H9 (cell line): ENCODE measurements around the gene TMPRSS3. TPM values are rescaled to one million over a fixed set of nuclear protein-coding genes. Genes with fewer than 3 reads are reported as not detected.

ENCODE experiments used
- DNase-seq: peaks from one replicate; pipeline ENCODE4 v3.0.0-alpha.2; 2017
- H2AFZ ChIP-seq: one replicate; pipeline ENCODE4 v1.6.1; 2013; ENCODE audit warnings: mild to moderate bottlenecking, low read length, control low read depth, moderate library complexity
- H2AK5ac ChIP-seq: 2 replicates; pipeline ENCODE4 v1.6.1; 2013; ENCODE audit warnings: low read length, control low read depth, mixed read lengths; ENCODE audit not compliant: insufficient read length
- H2BK120ac ChIP-seq: one replicate; pipeline ENCODE4 v1.6.1; 2013; ENCODE audit warnings: low read depth, mild to moderate bottlenecking, low read length, control low read depth, inconsistent platforms; ENCODE audit not compliant: poor library complexity, severe bottlenecking
- H2BK12ac ChIP-seq: 2 replicates; pipeline ENCODE4 v1.6.1; 2013; ENCODE audit warnings: low read length, control low read depth, mixed read lengths, low read depth; ENCODE audit not compliant: insufficient read length
- H2BK15ac ChIP-seq: 2 replicates; pipeline ENCODE4 v1.6.1; 2013; ENCODE audit warnings: low read depth, low read length, control low read depth
- H2BK20ac ChIP-seq: one replicate; pipeline ENCODE4 v1.6.1; 2013; ENCODE audit warnings: low read depth, mild to moderate bottlenecking, low read length, control low read depth, inconsistent platforms; ENCODE audit not compliant: poor library complexity, severe bottlenecking
- H2BK5ac ChIP-seq: 2 replicates; pipeline ENCODE4 v1.6.1; 2013; ENCODE audit warnings: low read length, control low read depth, mixed read lengths; ENCODE audit not compliant: insufficient read length
- H3K14ac ChIP-seq: 2 replicates; pipeline ENCODE4 v1.6.1; 2013; ENCODE audit warnings: low read length, control low read depth; ENCODE audit not compliant: insufficient read depth
- H3K18ac ChIP-seq: 2 replicates; pipeline ENCODE4 v1.6.1; 2013; ENCODE audit warnings: low read depth, mild to moderate bottlenecking, mixed read lengths, low read length, control low read depth; ENCODE audit not compliant: insufficient read length
- H3K23ac ChIP-seq: 2 replicates; pipeline ENCODE4 v1.6.1; 2013; ENCODE audit warnings: low read length, control low read depth, mixed read lengths, low read depth; ENCODE audit not compliant: insufficient read length
- H3K23me2 ChIP-seq: 2 replicates; pipeline ENCODE4 v1.6.1; 2013; ENCODE audit warnings: low read depth, mild to moderate bottlenecking, mixed read lengths, low read length, control low read depth; ENCODE audit not compliant: insufficient read length, poor library complexity, severe bottlenecking
- H3K27ac ChIP-seq: 2 replicates; pipeline ENCODE4 v1.5.1; 2013; ENCODE audit warnings: low read length, control low read depth, mixed read lengths, low read depth; ENCODE audit not compliant: insufficient read length
- H3K27me3 ChIP-seq: 2 replicates; pipeline ENCODE4 v1.6.1; 2013; ENCODE audit warnings: low read length, control low read depth, inconsistent platforms; ENCODE audit not compliant: insufficient read depth
- H3K4ac ChIP-seq: 2 replicates; pipeline ENCODE4 v1.6.1; 2013; ENCODE audit warnings: low read depth, mild to moderate bottlenecking, control low read depth, inconsistent platforms, low read length, moderate library complexity
- H3K4me1 ChIP-seq: 2 replicates; pipeline ENCODE4 v1.6.1; 2013; ENCODE audit warnings: low read length, control low read depth, inconsistent platforms; ENCODE audit not compliant: insufficient read depth
- H3K4me2 ChIP-seq: 2 replicates; pipeline ENCODE4 v1.6.1; 2013; ENCODE audit warnings: low read length, control low read depth, mixed read lengths; ENCODE audit not compliant: insufficient read length, insufficient read depth
- H3K56ac ChIP-seq: 2 replicates; pipeline ENCODE4 v1.6.1; 2013; ENCODE audit warnings: low read depth, mild to moderate bottlenecking, mixed read lengths, low read length, control low read depth; ENCODE audit not compliant: insufficient read length
- H3K79me1 ChIP-seq: 2 replicates; pipeline ENCODE4 v1.6.1; 2013; ENCODE audit warnings: low read depth, mild to moderate bottlenecking, moderate library complexity, low read length, control low read depth, inconsistent platforms; ENCODE audit not compliant: insufficient read depth, poor library complexity, severe bottlenecking
- H3K79me2 ChIP-seq: 2 replicates; pipeline ENCODE4 v1.6.1; 2013; ENCODE audit warnings: low read length, control low read depth, inconsistent platforms; ENCODE audit not compliant: insufficient read depth
- H3K9ac ChIP-seq: 2 replicates; pipeline ENCODE4 v1.6.1; 2013; ENCODE audit warnings: low read length, control low read depth, mixed read lengths; ENCODE audit not compliant: insufficient read length; ENCODE audit errors: extremely low read depth
- H3K9me3 ChIP-seq: one replicate; pipeline ENCODE4 v1.6.1; 2013; ENCODE audit warnings: low read depth, low read length, inconsistent platforms; ENCODE audit not compliant: control insufficient read depth
- H3T11ph ChIP-seq: one replicate; pipeline ENCODE4 v1.6.1; 2013; ENCODE audit warnings: mild to moderate bottlenecking, low read length, control low read depth, inconsistent platforms
- H4K20me1 ChIP-seq: one replicate; pipeline ENCODE4 v1.6.1; 2013; ENCODE audit not compliant: control insufficient read depth, insufficient read length, insufficient read depth
- H4K5ac ChIP-seq: 2 replicates; pipeline ENCODE4 v1.6.1; 2013; ENCODE audit warnings: low read depth, mild to moderate bottlenecking, mixed read lengths, low read length, control low read depth; ENCODE audit not compliant: insufficient read length
- H4K8ac ChIP-seq: replicated peaks from 2 replicates; pipeline ENCODE4 v1.6.1; 2013; ENCODE audit warnings: low read length, control low read depth, mixed read lengths, low read depth; ENCODE audit not compliant: insufficient read length
- H4K91ac ChIP-seq: 2 replicates; pipeline ENCODE4 v1.6.1; 2013; ENCODE audit warnings: low read depth, mild to moderate bottlenecking, moderate library complexity, mixed read lengths, low read length, control low read depth; ENCODE audit not compliant: insufficient read length
- H3K27ac Mint-ChIP-seq, 3 experiments: 2 replicates in 2 of 3; 3 replicates in 1 of 3; pipeline ENCODE4 v1.8.0; 2020 to 2021; ENCODE audit warnings: mixed read lengths in 3 of 3, mild to moderate bottlenecking in 1 of 3, moderate library complexity in 1 of 3
- H3K27me3 Mint-ChIP-seq: 2 replicates; pipeline ENCODE4 v1.8.0; 2021; ENCODE audit warnings: low read depth, mild to moderate bottlenecking, moderate library complexity, mixed read lengths
- H3K36me3 Mint-ChIP-seq, 3 experiments: 2 replicates in 2 of 3; 3 replicates in 1 of 3; pipeline ENCODE4 v1.8.0; 2020 to 2021; ENCODE audit warnings: low read depth in 3 of 3, mixed read lengths in 3 of 3; ENCODE audit not compliant: insufficient read depth in 1 of 3
- H3K4me1 Mint-ChIP-seq, 2 experiments: 2 replicates each; pipeline ENCODE4 v1.8.0; 2020; ENCODE audit warnings: mixed read lengths in 2 of 2
- H3K4me3 Mint-ChIP-seq, 2 experiments: 2 replicates in 1 of 2; 3 replicates in 1 of 2; pipeline ENCODE4 v1.8.0; 2020 to 2021; ENCODE audit warnings: mild to moderate bottlenecking in 2 of 2, mixed read lengths in 2 of 2, moderate library complexity in 1 of 2
- H3K9me3 Mint-ChIP-seq, 2 experiments: 2 replicates in 1 of 2; 3 replicates in 1 of 2; pipeline ENCODE4 v1.8.0; 2020; ENCODE audit warnings: mild to moderate bottlenecking in 2 of 2, mixed read lengths in 2 of 2, moderate library complexity in 1 of 2
- whole genome bisulfite sequencing: extraction: QIAGEN DNeasy Blood & Tissue Kit; methylation state at CpG from one replicate; pipeline ENCODE4 v1.1.7; 2013; ENCODE audit warnings: missing lambda C conversion rate, low lambda C conversion rate, mixed read lengths; ENCODE audit not compliant: insufficient read length; ENCODE audit errors: extremely low coverage; 5-methylcytosine and 5-hydroxymethylcytosine counted together
- total RNA-seq: library from RNA; stranded (reverse); gene quantifications from 2 replicates; pipeline ENCODE4 v1.2.1, GENCODE V29; 2021
- TF ChIP-seq, protein P1 (sequence below): fragments of 200-600 bp; sonication (generic); conservative IDR thresholded peaks from 3 replicates; pipeline ENCODE4 v1.8.0; 2021; ENCODE audit warnings: antibody characterized with exemption, mild to moderate bottlenecking

The TMPRSS3 gene
- total RNA-seq, 1 experiment from 2014 or later, result 0.31 TPM

DNA sequence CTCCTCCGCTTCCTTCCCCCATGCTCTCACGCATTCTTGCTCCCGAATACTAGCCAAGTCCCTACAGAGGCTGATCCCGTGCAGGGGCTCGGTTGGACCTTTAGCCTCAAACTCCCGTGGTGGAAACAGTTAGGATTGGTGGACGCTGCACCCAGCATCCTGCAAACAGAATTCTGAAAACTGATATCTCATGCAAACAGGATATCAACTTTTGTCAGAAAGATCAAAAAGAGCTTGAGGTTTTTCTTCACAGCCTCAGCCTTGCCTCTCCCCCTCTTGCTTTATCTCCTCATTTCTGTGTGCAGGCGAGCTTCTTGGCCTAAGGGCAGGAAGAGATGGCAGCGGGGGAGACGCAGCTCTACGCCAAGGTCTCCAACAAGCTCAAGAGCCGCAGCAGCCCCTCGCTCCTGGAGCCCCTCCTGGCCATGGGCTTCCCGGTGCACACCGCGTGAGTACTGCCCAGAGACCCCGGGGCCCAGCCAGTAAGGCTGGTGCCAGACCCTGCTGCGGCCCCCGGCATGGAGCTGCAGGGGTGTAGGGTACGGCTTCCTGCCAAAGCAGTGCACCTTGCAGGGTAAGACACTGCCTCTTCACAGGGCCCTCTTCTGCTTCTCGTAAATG lies 7.9 kb upstream of the TMPRSS3 start, which contains the start of gene UBASH3A:
Gene UBASH3A (plus strand): TSS at position 292 of the 621 bp plus-strand sequence. CDS start 44 bp downstream, at position 336.
- Histone ChIP-seq H3K4me1 (no peaks in the 10 kb centered on the region), H4K8ac (no peak within 1 kb of the TSS), H4K5ac (no peak within 1 kb of the TSS), H2BK12ac (no peak within 1 kb of the TSS), H3K9me3 (no peaks in the 10 kb centered on the region), H3K4me2 (no peak within 1 kb of the TSS), H3K56ac (no peak within 1 kb of the TSS), H2BK20ac (no peak within 1 kb of the TSS), H3T11ph (no peak within 1 kb of the TSS), H3K23me2 (no peaks in the 10 kb centered on the region), H2BK5ac (no peak within 1 kb of the TSS), H4K91ac (no peak within 1 kb of the TSS), H2BK15ac (no peak within 1 kb of the TSS), H3K27me3 (no peaks in the 10 kb centered on the region), H3K27ac (no peak within 1 kb of the TSS), H3K23ac (no peak within 1 kb of the TSS), H3K14ac (no peak within 1 kb of the TSS), H3K79me2 (no peaks in the 10 kb centered on the region), H3K9ac (no peak within 1 kb of the TSS), H2AK5ac (no peak within 1 kb of the TSS), H3K4ac (no peak within 1 kb of the TSS), H2AFZ (no peak within 1 kb of the TSS), H3K18ac (no peak within 1 kb of the TSS), H4K20me1 (no peaks in the 10 kb centered on the region), H2BK120ac (no peak within 1 kb of the TSS), H3K79me1 (no peaks in the 10 kb centered on the region)
- TF ChIP-seq, protein P1, sequence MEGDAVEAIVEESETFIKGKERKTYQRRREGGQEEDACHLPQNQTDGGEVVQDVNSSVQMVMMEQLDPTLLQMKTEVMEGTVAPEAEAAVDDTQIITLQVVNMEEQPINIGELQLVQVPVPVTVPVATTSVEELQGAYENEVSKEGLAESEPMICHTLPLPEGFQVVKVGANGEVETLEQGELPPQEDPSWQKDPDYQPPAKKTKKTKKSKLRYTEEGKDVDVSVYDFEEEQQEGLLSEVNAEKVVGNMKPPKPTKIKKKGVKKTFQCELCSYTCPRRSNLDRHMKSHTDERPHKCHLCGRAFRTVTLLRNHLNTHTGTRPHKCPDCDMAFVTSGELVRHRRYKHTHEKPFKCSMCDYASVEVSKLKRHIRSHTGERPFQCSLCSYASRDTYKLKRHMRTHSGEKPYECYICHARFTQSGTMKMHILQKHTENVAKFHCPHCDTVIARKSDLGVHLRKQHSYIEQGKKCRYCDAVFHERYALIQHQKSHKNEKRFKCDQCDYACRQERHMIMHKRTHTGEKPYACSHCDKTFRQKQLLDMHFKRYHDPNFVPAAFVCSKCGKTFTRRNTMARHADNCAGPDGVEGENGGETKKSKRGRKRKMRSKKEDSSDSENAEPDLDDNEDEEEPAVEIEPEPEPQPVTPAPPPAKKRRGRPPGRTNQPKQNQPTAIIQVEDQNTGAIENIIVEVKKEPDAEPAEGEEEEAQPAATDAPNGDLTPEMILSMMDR, result no peak
- Mint-ChIP-seq H3K27ac (no peak within 1 kb of the TSS; a peak in 2 of 7 replicates), H3K36me3 (no peaks in the 10 kb centered on the region), H3K9me3 (no peaks in the 10 kb centered on the region), H3K4me1 (peaks cover 3 to 8% of the 10 kb centered on the region in 2 experiments; a peak in 3 of 4 replicates), H3K27me3 (peaks cover 3% of the 10 kb centered on the region), H3K4me3 (no peak within 1 kb of the TSS)
- DNase-seq, result no peak
- WGBS, result no CpG with 5 or more reads among the region's 21 CpGs
